ENCODE data around the gene SUSD6. TPM values are rescaled to one million over a fixed set of nuclear protein-coding genes. Genes with fewer than 3 reads are reported as not detected.

The SUSD6 gene
- total RNA-seq, 2 donors from 2014 or later = 24.6 to 25.1 TPM

- peak overlapping the region in 1 of 4 donors; percentile 77 for H3K27ac ChIP-seq
- no peak for TF ChIP-seq POLR2A (IDR thresholded peaks at IDR 0.05)
- TF ChIP-seq CTCF (IDR thresholded peaks at IDR 0.05) = no peak
- DNase-seq (no peak), ATAC-seq (no peak)
- H3K27me3 ChIP-seq = no peaks in the 10 kb centered on the region
- peaks cover 33% of the 10 kb centered on the region for H3K4me1 ChIP-seq
- intact Hi-C loops (cut with DNase I) = no loop called here
- 56 to 76% methylated on average over 1 of the region's 1 CpG for WGBS, 2 donors
- no peaks in the 10 kb centered on the region for H3K9me3 ChIP-seq
- H3K4me3 ChIP-seq = no peak overlapping the region
- H3K36me3 ChIP-seq (replicated peaks in 1 of 2; ENCODE audit: insufficient read depth in 1 of 2, low read depth in 2 of 2) = no peaks in the 10 kb centered on the region
These were observed 99.0 kb downstream of the SUSD6 start for GRCh38 chr14:69710378-69710777.

- Histone ChIP-seq H3K4me1 (peaks cover 38% of the 10 kb centered on the region), H3K36me3 (replicated peaks in 1 of 2; ENCODE audit: insufficient read depth in 1 of 2, low read depth in 2 of 2) (no peaks in the 10 kb centered on the region), H3K4me3 (no peak overlapping the region), H3K27ac (peak overlapping the region in 3 of 4 donors; percentile 68 to 77 (median 73)), H3K9me3 (no peaks in the 10 kb centered on the region), H3K27me3 (no peaks in the 10 kb centered on the region)
- 79 to 80% methylated on average over 4 of the region's 4 CpGs for WGBS, 2 donors
- DNase-seq (peak in 3 of 4 donors; percentile 51 to 69 (median 51)), ATAC-seq (peak; percentile 10)
- no peak for TF ChIP-seq CTCF (IDR thresholded peaks at IDR 0.05)
- no peak for TF ChIP-seq POLR2A (IDR thresholded peaks at IDR 0.05)
- intact Hi-C loops (cut with DNase I) = no loop called here
These were observed 99.7 kb downstream of the SUSD6 start for GRCh38 chr14:69711065-69711464.

- peaks cover 42% of the 10 kb centered on the region for H3K4me1 ChIP-seq
- intact Hi-C loops (cut with DNase I) = no loop called here
These were observed 100.1 kb downstream of the SUSD6 start for GRCh38 chr14:69711477-69711876.

GRCh38 chr14:69711881-69712560, 100.6 kb downstream of the SUSD6 start:
- 37 to 54% methylated on average over 5 to 11 of the region's 11 CpGs for WGBS, 2 donors
- Histone ChIP-seq H3K27ac (peak overlapping the region; percentile 59 to 77 (median 70)), H3K4me1 (peaks cover 42% of the 10 kb centered on the region), H3K4me3 (no peak overlapping the region), H3K36me3 (replicated peaks in 1 of 2; ENCODE audit: insufficient read depth in 1 of 2, low read depth in 2 of 2) (no peaks in the 10 kb centered on the region), H3K27me3 (no peaks in the 10 kb centered on the region), H3K9me3 (no peaks in the 10 kb centered on the region)
- no peak for TF ChIP-seq POLR2A (IDR thresholded peaks at IDR 0.05)
- TF ChIP-seq CTCF (IDR thresholded peaks at IDR 0.05) = no peak
- ATAC-seq (peak; percentile 43), DNase-seq (peak in 2 of 4 donors; percentile 27 to 35)
- intact Hi-C loops (cut with DNase I) = no loop called here

More at GRCh38 chr14:69711477-69711876, 100.1 kb downstream of the SUSD6 start:
- ATAC-seq (no peak), DNase-seq (no peak)
- no peaks in the 10 kb centered on the region for H3K36me3 ChIP-seq (replicated peaks in 1 of 2; ENCODE audit: insufficient read depth in 1 of 2, low read depth in 2 of 2)
- TF ChIP-seq POLR2A (IDR thresholded peaks at IDR 0.05) = no peak
- TF ChIP-seq CTCF (IDR thresholded peaks at IDR 0.05) = no peak
- no peaks in the 10 kb centered on the region for H3K27me3 ChIP-seq
- H3K4me3 ChIP-seq = no peak overlapping the region
- no peaks in the 10 kb centered on the region for H3K9me3 ChIP-seq
- peak overlapping the region in 3 of 4 donors; percentile 68 to 77 (median 73) for H3K27ac ChIP-seq
- WGBS, 2 donors = 50 to 57% methylated on average over 1 of the region's 1 CpG
